ENCODE data around the gene FANCC. TPM values are rescaled to one million over a fixed set of nuclear protein-coding genes. Genes with fewer than 3 reads are reported as not detected.

The FANCC gene
- total RNA-seq, 1 donor from 2014 or later, result 7.9 TPM

- no peaks in the 10 kb centered on the region for H3K27me3 ChIP-seq (ENCODE audit: insufficient read depth, low read length)
- H3K36me3 ChIP-seq (ENCODE audit: insufficient read depth, low read length), result no peaks in the 10 kb centered on the region
- no peak overlapping the region for H3K27ac Mint-ChIP-seq (ENCODE audit: unreplicated experiment)
- H3K4me3 Mint-ChIP-seq (ENCODE audit: unreplicated experiment), result no peak overlapping the region
- H3K4me1 ChIP-seq (ENCODE audit: insufficient read depth, low read length), result peaks cover 31% of the 10 kb centered on the region
- peaks cover 8% of the 10 kb centered on the region for H4K20me1 ChIP-seq (ENCODE audit: insufficient read depth, low read length)
- peaks cover 21% of the 10 kb centered on the region for H3K4me1 Mint-ChIP-seq (ENCODE audit: low read depth, unreplicated experiment)
- no peaks in the 10 kb centered on the region for H3K27me3 Mint-ChIP-seq (ENCODE audit: low read depth, unreplicated experiment)
- H3K9me3 Mint-ChIP-seq (ENCODE audit: unreplicated experiment), result no peaks in the 10 kb centered on the region
- no peaks in the 10 kb centered on the region for H3K9me3 ChIP-seq (ENCODE audit: insufficient read depth, low read depth, low read length)
- no peak overlapping the region for H3K27ac ChIP-seq (ENCODE audit: low read depth, low read length)
- no peaks in the 10 kb centered on the region for H3K79me2 ChIP-seq (ENCODE audit: insufficient read depth, low read length)
- no peak for FAIRE-seq
- H3K4me3 ChIP-seq (ENCODE audit: insufficient read depth, low read depth, low read length), result no peak overlapping the region
- H3K9ac ChIP-seq (ENCODE audit: low read length), result no peak overlapping the region
- TF ChIP-seq, protein P1, sequence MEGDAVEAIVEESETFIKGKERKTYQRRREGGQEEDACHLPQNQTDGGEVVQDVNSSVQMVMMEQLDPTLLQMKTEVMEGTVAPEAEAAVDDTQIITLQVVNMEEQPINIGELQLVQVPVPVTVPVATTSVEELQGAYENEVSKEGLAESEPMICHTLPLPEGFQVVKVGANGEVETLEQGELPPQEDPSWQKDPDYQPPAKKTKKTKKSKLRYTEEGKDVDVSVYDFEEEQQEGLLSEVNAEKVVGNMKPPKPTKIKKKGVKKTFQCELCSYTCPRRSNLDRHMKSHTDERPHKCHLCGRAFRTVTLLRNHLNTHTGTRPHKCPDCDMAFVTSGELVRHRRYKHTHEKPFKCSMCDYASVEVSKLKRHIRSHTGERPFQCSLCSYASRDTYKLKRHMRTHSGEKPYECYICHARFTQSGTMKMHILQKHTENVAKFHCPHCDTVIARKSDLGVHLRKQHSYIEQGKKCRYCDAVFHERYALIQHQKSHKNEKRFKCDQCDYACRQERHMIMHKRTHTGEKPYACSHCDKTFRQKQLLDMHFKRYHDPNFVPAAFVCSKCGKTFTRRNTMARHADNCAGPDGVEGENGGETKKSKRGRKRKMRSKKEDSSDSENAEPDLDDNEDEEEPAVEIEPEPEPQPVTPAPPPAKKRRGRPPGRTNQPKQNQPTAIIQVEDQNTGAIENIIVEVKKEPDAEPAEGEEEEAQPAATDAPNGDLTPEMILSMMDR (IDR thresholded peaks at IDR 0.05; ENCODE audit: insufficient read depth, low read depth, low read length), result no peak
- no peak for TF ChIP-seq EZH2 (IDR thresholded peaks at IDR 0.05; ENCODE audit: insufficient read depth, low read length)
- no peak for DNase-seq (ENCODE audit: low read depth)
- no peak overlapping the region for H3K4me2 ChIP-seq (ENCODE audit: low read length)
- H2AFZ ChIP-seq (ENCODE audit: low read depth, low read length), result no peak overlapping the region
- H3K36me3 Mint-ChIP-seq (ENCODE audit: low read depth, unreplicated experiment), result no peaks in the 10 kb centered on the region
These were observed 213.5 kb downstream of the FANCC start for GRCh38 chr9:95103871-95104580.

DNA sequence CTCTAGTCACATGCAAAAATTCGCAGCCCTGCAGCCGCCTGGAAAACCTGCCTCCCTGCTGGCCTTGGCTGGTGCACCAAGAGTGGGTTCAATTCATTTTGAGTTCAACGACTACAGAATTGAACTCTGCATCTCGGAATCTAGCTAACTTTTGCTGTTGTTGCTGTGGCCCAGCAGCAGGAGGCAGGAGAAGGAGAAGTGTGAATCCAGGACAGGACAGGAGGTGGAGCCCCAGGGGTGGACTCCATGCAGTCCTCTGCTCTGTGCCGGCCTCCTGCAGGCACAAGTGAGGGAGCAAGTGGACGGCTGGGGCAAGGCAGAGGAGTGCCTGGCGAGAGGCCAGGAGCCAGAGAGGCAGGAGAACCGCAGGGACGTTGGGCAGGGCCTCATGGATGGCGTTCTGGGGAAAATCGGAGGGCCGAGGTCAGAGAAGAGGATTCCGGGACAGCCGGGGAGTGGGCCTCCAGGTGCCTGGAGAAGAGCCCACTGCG lies 214.2 kb downstream of the FANCC start:
- Histone ChIP-seq H3K4me2 (ENCODE audit: low read length) (no peak overlapping the region), H3K4me3 (ENCODE audit: insufficient read depth, low read depth, low read length) (no peak overlapping the region), H3K4me1 (ENCODE audit: insufficient read depth, low read length) (peaks cover 36% of the 10 kb centered on the region), H3K27me3 (ENCODE audit: insufficient read depth, low read length) (no peaks in the 10 kb centered on the region), H4K20me1 (ENCODE audit: insufficient read depth, low read length) (peaks cover 8% of the 10 kb centered on the region), H3K27ac (ENCODE audit: low read depth, low read length) (no peak overlapping the region), H3K9me3 (ENCODE audit: insufficient read depth, low read depth, low read length) (no peaks in the 10 kb centered on the region), H3K36me3 (ENCODE audit: insufficient read depth, low read length) (no peaks in the 10 kb centered on the region), H2AFZ (ENCODE audit: low read depth, low read length) (no peak overlapping the region), H3K9ac (ENCODE audit: low read length) (no peak overlapping the region), H3K79me2 (ENCODE audit: insufficient read depth, low read length) (no peaks in the 10 kb centered on the region)
- H3K27ac Mint-ChIP-seq (ENCODE audit: unreplicated experiment), result peak overlapping the region; percentile 47
- peaks cover 24% of the 10 kb centered on the region for H3K4me1 Mint-ChIP-seq (ENCODE audit: low read depth, unreplicated experiment)
- peaks cover under 1% of the 10 kb centered on the region for H3K9me3 Mint-ChIP-seq (ENCODE audit: unreplicated experiment)
- TF ChIP-seq, protein P1 (IDR thresholded peaks at IDR 0.05; ENCODE audit: insufficient read depth, low read depth, low read length), result no peak
- no peak for TF ChIP-seq EZH2 (IDR thresholded peaks at IDR 0.05; ENCODE audit: insufficient read depth, low read length)
- no peaks in the 10 kb centered on the region for H3K27me3 Mint-ChIP-seq (ENCODE audit: low read depth, unreplicated experiment)
- no peaks in the 10 kb centered on the region for H3K36me3 Mint-ChIP-seq (ENCODE audit: low read depth, unreplicated experiment)
- DNase-seq (ENCODE audit: low read depth) (no peak), FAIRE-seq (no peak)
- H3K4me3 Mint-ChIP-seq (ENCODE audit: unreplicated experiment), result no peak overlapping the region

- FAIRE-seq (no peak), DNase-seq (ENCODE audit: low read depth) (no peak)
- no peaks in the 10 kb centered on the region for H3K9me3 ChIP-seq (ENCODE audit: insufficient read depth, low read depth, low read length)
- no peak overlapping the region for H2AFZ ChIP-seq (ENCODE audit: low read depth, low read length)
- no peak overlapping the region for H3K27ac ChIP-seq (ENCODE audit: low read depth, low read length)
- no peaks in the 10 kb centered on the region for H3K27me3 ChIP-seq (ENCODE audit: insufficient read depth, low read length)
- no peak for TF ChIP-seq EZH2 (IDR thresholded peaks at IDR 0.05; ENCODE audit: insufficient read depth, low read length)
- TF ChIP-seq, protein P1 (IDR thresholded peaks at IDR 0.05; ENCODE audit: insufficient read depth, low read depth, low read length), result no peak
- peaks cover 8% of the 10 kb centered on the region for H4K20me1 ChIP-seq (ENCODE audit: insufficient read depth, low read length)
- H3K4me1 Mint-ChIP-seq (ENCODE audit: low read depth, unreplicated experiment), result peaks cover 27% of the 10 kb centered on the region
- H3K4me3 ChIP-seq (ENCODE audit: insufficient read depth, low read depth, low read length), result no peak overlapping the region
- H3K4me3 Mint-ChIP-seq (ENCODE audit: unreplicated experiment), result no peak overlapping the region
- peaks cover 3% of the 10 kb centered on the region for H3K36me3 Mint-ChIP-seq (ENCODE audit: low read depth, unreplicated experiment)
- H3K4me2 ChIP-seq (ENCODE audit: low read length), result no peak overlapping the region
- no peaks in the 10 kb centered on the region for H3K27me3 Mint-ChIP-seq (ENCODE audit: low read depth, unreplicated experiment)
- no peak overlapping the region for H3K27ac Mint-ChIP-seq (ENCODE audit: unreplicated experiment)
- H3K9ac ChIP-seq (ENCODE audit: low read length), result no peak overlapping the region
- peaks cover 2% of the 10 kb centered on the region for H3K9me3 Mint-ChIP-seq (ENCODE audit: unreplicated experiment)
- peaks cover 34% of the 10 kb centered on the region for H3K4me1 ChIP-seq (ENCODE audit: insufficient read depth, low read length)
- H3K36me3 ChIP-seq (ENCODE audit: insufficient read depth, low read length), result no peaks in the 10 kb centered on the region
- no peaks in the 10 kb centered on the region for H3K79me2 ChIP-seq (ENCODE audit: insufficient read depth, low read length)
These were observed 214.9 kb downstream of the FANCC start for GRCh38 chr9:95102572-95102971.
